Measurements from ENCODE around the gene SYNDIG1L. TPM values are rescaled to one million over a fixed set of nuclear protein-coding genes. Genes with fewer than 3 reads are reported as not detected.

SYNDIG1L gene
- total and polyA plus RNA-seq, 2 donors (not counting 3 experiments of a cell fraction or from before 2014, with no cell fraction given): not detected

GRCh38 chr14:74415115-74415437 is 10.9 kb downstream of the SYNDIG1L start:
- Histone ChIP-seq H3K79me2 (ENCODE audit: control insufficient read depth, insufficient read depth, low read length) (no peaks in the 10 kb centered on the region), H3K9me3 (replicated peaks; ENCODE audit: control insufficient read depth, insufficient read depth, low read length) (no peaks in the 10 kb centered on the region), H3K27ac (ENCODE audit: insufficient read depth, low read depth, low read length) (no peak overlapping the region), H3K4me1 (ENCODE audit: control insufficient read depth, extremely low read depth, insufficient read depth, low read length) (no peaks in the 10 kb centered on the region), H3K9me1 (replicated peaks; ENCODE audit: control insufficient read depth, extremely low read depth, insufficient read depth, low read length) (no peaks in the 10 kb centered on the region), H3K36me3 (ENCODE audit: control insufficient read depth in 2 of 2, extremely low read depth in 1 of 2, insufficient read depth in 2 of 2, low read length in 2 of 2) (no peaks in the 10 kb centered on the region), H4K20me1 (replicated peaks; ENCODE audit: control insufficient read depth, extremely low read depth, insufficient read depth, low read length) (no peaks in the 10 kb centered on the region), H3K4me3 (replicated peaks in 1 of 3; ENCODE audit: insufficient read depth in 1 of 3, low read depth in 1 of 3, low read length in 3 of 3) (no peak overlapping the region), H3K9ac (replicated peaks; ENCODE audit: extremely low read depth, insufficient read depth, low read length) (no peak overlapping the region), H3K27me3 (ENCODE audit: control insufficient read depth in 2 of 2, insufficient read depth in 2 of 2, low read length in 2 of 2) (peaks cover 25 to 39% of the 10 kb centered on the region in 2 experiments), H2AFZ (ENCODE audit: low read depth, low read length) (no peak overlapping the region), H3K4me2 (ENCODE audit: insufficient read depth, low read length) (no peak overlapping the region)
- POLR2A ChIA-PET: no interaction called here
- CTCF ChIA-PET: interaction anchor here (1.0 to 2.1 kb wide), 3 partner anchors 10 to 36 kb away, joined by 3 to 6 read pairs (median 3); partner anchors contain the start of gene SYNDIG1L
- dilution Hi-C loops (cut with MboI; ENCODE audit: extremely low pct_ligation_motif_present, low sequenced_read_pairs): no loop called here
- no TSS peak for BruUV-seq (replicated peaks)
- intact Hi-C loops (cut with micrococcal nuclease): no loop called here
- no peak for DNase-seq (ENCODE audit: low read depth, low spot score)
- TF ChIP-seq CTCF (IDR thresholded peaks at IDR 0.05; ENCODE audit: extremely low read depth in 1 of 2, insufficient read depth in 1 of 2, low read depth in 1 of 2, low read length in 2 of 2) (no peak), MYC (IDR thresholded peaks at IDR 0.05; ENCODE audit: low read depth, low read length) (no peak), POLR2A (IDR thresholded peaks at IDR 0.05; ENCODE audit: low read depth, low read length) (no peak), JUN (IDR thresholded peaks at IDR 0.05; ENCODE audit: borderline replicate concordance, insufficient read depth, insufficient read length, low read depth) (no peak), EZH2 (IDR thresholded peaks at IDR 0.05; ENCODE audit: borderline replicate concordance, low read depth, low read length, severe bottlenecking) (no peak), FOS (IDR thresholded peaks at IDR 0.05; ENCODE audit: borderline replicate concordance, insufficient read depth, low read length) (no peak), GATA2 (IDR thresholded peaks at IDR 0.05; ENCODE audit: insufficient read depth, insufficient read length, low read depth, low read length) (no peak)
- TF ChIP-seq, protein P1, sequence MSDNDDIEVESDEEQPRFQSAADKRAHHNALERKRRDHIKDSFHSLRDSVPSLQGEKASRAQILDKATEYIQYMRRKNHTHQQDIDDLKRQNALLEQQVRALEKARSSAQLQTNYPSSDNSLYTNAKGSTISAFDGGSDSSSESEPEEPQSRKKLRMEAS (IDR thresholded peaks at IDR 0.05; ENCODE audit: insufficient read depth, insufficient read length): no peak
- FAIRE-seq: no peak
